Lower leg skin (tissue), 3 donors: Measurements from ENCODE around the gene NAV2.

Experiments used
- CTCF ChIP-seq, 3 donors: fragments of 450-650 bp; IDR thresholded peaks; one replicate each; pipeline ENCODE4 v1.5.1; 2016; ENCODE audit warnings: antibody characterized with exemption in 3 of 3, mild to moderate bottlenecking in 3 of 3, moderate library complexity in 2 of 3
- POLR2A ChIP-seq, 2 donors: fragments of 450-650 bp; IDR thresholded peaks; one replicate each; pipeline ENCODE4 v1.6.1; 2016 to 2017; ENCODE audit warnings: antibody characterized with exemption in 2 of 2, mild to moderate bottlenecking in 1 of 2, moderate library complexity in 1 of 2

GRCh38 chr11:19982774-19983495, 270.3 kb downstream of the NAV2 start:
- TF ChIP-seq POLR2A (IDR thresholded peaks at IDR 0.05): no peak
- TF ChIP-seq CTCF (IDR thresholded peaks at IDR 0.05): no peak
